Esophagus muscularis mucosa (tissue), 4 donors: ENCODE measurements around the gene RBP7. TPM values are rescaled to one million over a fixed set of nuclear protein-coding genes. Genes with fewer than 3 reads are reported as not detected.

Source experiments
- DNase-seq: peaks from one replicate; pipeline ENCODE4 v3.0.0-alpha.2; 2017; ENCODE audit errors: extremely low spot score
- H3K27ac ChIP-seq, 4 donors: fragments of 200-600 bp; sonication (generic); replicated peaks in 1 of 4; 1 replicate in 3 of 4; 2 replicates in 1 of 4; pipeline ENCODE4 v1.5.1; 2016 to 2019; ENCODE audit warnings: mild to moderate bottlenecking in 1 of 4
- H3K27me3 ChIP-seq, 4 donors: fragments of 200-600 bp; sonication (generic); one replicate each; pipeline versions ENCODE4 v1.5.1 to v1.6.0; 2016 to 2019
- H3K36me3 ChIP-seq, 4 donors: fragments of 200-600 bp; sonication (generic); one replicate each; pipeline ENCODE4 v1.5.1; 2016 to 2019
- H3K4me1 ChIP-seq, 4 donors: fragments of 200-600 bp; sonication (generic); one replicate each; pipeline ENCODE4 v1.5.1; 2016 to 2019
- H3K4me3 ChIP-seq, 4 donors: fragments of 200-600 bp; sonication (generic); 1 replicate in 2 of 4; 2 replicates in 2 of 4; pipeline ENCODE4 v1.5.1; 2016 to 2019; ENCODE audit warnings: mild to moderate bottlenecking in 4 of 4, moderate library complexity in 1 of 4
- H3K9me3 ChIP-seq, 4 donors: fragments of 200-600 bp; sonication (generic); 1 replicate in 3 of 4; 2 replicates in 1 of 4; pipeline ENCODE4 v1.5.1; 2016 to 2019
- EP300 ChIP-seq: sonication (generic); formaldehyde crosslinking; IDR thresholded peaks from one replicate; pipeline ENCODE4 v1.6.1; 2017; ENCODE audit warnings: antibody characterized with exemption
- POLR2A ChIP-seq: fragments of 450-650 bp; IDR thresholded peaks from one replicate; pipeline ENCODE4 v1.6.1; 2017; ENCODE audit warnings: antibody characterized with exemption, moderate library complexity, mild to moderate bottlenecking, low read depth
- POLR2AphosphoS5 ChIP-seq, 2 donors: sonication (generic); formaldehyde crosslinking; IDR thresholded peaks; one replicate each; pipeline ENCODE4 v1.6.1; 2017; ENCODE audit warnings: antibody characterized with exemption in 2 of 2
- WGBS: methylation state at CpG from one replicate; pipeline ENCODE4 v1.1.5; 2018; 5-methylcytosine and 5-hydroxymethylcytosine counted together
- intact Hi-C: fragments of 100-400 bp; cut with DNase I; formaldehyde crosslinking; loops from one replicate; pipeline ENCODE4 v1.15.1; 2023
- total RNA-seq, 4 donors: library from RNA; depleted of rRNA; stranded (reverse); fragments of >200 nt; gene quantifications; one replicate each; pipeline versions ENCODE4 v1.1.0 to v1.2.1, GENCODE V29; 2016
- TF ChIP-seq, protein P1 (sequence below), 3 experiments: fragments of 200-600 bp in 2 of 3; fragments of 450-650 bp in 1 of 3; sonication (generic) in 2 of 3; IDR thresholded peaks; one replicate each; pipeline ENCODE4 v1.5.1; 2017 to 2019; ENCODE audit warnings: antibody characterized with exemption in 3 of 3, mild to moderate bottlenecking in 2 of 3, moderate library complexity in 1 of 3

Gene RBP7
- total RNA-seq, 4 donors from 2014 or later: 5.4 to 30.2 (median 18.1) TPM

DNA sequence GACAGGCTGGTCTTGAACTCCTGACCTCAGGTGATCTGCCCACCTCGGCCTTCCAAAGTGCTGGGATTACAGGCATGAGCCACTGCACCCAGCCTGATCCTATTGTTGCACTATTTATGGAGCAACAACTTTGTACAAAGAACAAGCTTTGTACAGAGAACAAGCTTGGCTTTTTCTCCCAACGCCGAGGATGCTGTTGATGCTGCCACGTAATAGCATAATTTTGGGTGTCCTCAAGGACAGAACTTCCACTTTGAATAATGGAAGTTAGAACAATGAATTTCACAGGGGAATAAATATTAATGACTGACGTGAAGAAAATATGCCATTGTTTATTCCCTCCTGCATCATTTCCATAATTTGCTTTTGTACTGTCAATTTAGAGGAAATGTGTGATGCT is 12.8 kb upstream of the RBP7 start:
- 63% methylated on average over 5 of the region's 5 CpGs for WGBS
- H3K9me3 ChIP-seq: no peaks in the 10 kb centered on the region
- H3K27me3 ChIP-seq: no peaks in the 10 kb centered on the region
- DNase-seq: no peak
- intact Hi-C loops: no loop called here
- H3K36me3 ChIP-seq: peaks cover 24 to 57% (median 40%) of the 10 kb centered on the region in 4 donors
- TF ChIP-seq EP300: no peak
- TF ChIP-seq POLR2AphosphoS5 (IDR thresholded peaks at IDR 0.05): peak in 1 of 2 donors; percentile 24
- H3K4me3 ChIP-seq: no peak overlapping the region
- H3K27ac ChIP-seq: peak overlapping the region; percentile 9 to 74 (median 62)
- H3K4me1 ChIP-seq: peaks cover 0 to 21% (median 14%) of the 10 kb centered on the region in 4 donors

DNA sequence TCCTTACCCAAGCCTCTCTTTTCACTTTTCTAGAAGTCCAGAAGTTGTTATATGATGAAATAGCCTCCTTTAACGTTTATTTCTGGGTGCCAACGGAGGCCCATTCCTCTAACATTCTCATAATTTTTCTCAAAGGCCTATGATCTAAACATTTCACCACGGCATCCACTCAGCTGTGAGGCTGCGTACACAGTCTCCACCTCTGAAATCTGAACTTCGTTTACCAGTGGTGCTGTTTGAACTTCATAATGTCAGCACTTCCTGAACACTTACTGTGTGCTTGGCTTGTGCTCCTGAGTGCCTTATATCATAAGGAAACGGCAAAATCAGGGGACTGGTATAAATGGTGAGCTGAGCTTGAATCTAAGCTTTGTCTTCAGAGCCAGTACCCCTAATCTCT is 12.0 kb upstream of the RBP7 start:
- Histone ChIP-seq H3K36me3 (peaks cover 24 to 51% (median 37%) of the 10 kb centered on the region in 4 donors), H3K4me3 (no peak overlapping the region), H3K9me3 (no peaks in the 10 kb centered on the region), H3K4me1 (peaks cover 4 to 21% (median 17%) of the 10 kb centered on the region in 4 donors), H3K27ac (peak overlapping the region; percentile 53 to 74 (median 65)), H3K27me3 (no peaks in the 10 kb centered on the region)
- TF ChIP-seq, protein P1, sequence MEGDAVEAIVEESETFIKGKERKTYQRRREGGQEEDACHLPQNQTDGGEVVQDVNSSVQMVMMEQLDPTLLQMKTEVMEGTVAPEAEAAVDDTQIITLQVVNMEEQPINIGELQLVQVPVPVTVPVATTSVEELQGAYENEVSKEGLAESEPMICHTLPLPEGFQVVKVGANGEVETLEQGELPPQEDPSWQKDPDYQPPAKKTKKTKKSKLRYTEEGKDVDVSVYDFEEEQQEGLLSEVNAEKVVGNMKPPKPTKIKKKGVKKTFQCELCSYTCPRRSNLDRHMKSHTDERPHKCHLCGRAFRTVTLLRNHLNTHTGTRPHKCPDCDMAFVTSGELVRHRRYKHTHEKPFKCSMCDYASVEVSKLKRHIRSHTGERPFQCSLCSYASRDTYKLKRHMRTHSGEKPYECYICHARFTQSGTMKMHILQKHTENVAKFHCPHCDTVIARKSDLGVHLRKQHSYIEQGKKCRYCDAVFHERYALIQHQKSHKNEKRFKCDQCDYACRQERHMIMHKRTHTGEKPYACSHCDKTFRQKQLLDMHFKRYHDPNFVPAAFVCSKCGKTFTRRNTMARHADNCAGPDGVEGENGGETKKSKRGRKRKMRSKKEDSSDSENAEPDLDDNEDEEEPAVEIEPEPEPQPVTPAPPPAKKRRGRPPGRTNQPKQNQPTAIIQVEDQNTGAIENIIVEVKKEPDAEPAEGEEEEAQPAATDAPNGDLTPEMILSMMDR (IDR thresholded peaks at IDR 0.05): no peak
- TF ChIP-seq EP300 (no peak), POLR2AphosphoS5 (IDR thresholded peaks at IDR 0.05) (no peak), POLR2A (no peak)
- 33% methylated on average over 6 of the region's 6 CpGs for WGBS
- intact Hi-C loops: no loop called here
- DNase-seq: no peak

DNA sequence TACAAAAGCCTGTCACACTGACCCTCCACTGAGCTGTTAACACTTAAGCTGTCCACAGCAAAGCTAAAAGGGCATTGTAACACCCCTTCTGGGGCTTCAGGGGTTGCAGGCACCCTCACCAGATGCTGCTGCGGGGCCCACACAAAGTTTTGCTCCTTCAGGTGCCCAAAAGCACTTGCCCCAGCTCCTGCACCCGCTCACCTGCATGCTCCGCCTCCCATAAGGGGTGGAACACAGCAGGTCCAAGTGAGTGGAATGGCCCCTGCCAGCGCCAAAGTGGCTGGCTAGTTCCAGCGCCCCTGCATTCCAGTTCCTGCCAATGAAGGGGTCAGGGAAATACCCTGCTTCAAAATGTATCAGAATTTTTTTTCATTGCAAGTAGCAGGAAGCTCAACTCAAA is 7.3 kb upstream of the RBP7 start:
- H3K4me3 ChIP-seq: no peak overlapping the region
- TF ChIP-seq POLR2A: no peak
- no peak for TF ChIP-seq POLR2AphosphoS5 (IDR thresholded peaks at IDR 0.05)
- TF ChIP-seq, protein P1 (IDR thresholded peaks at IDR 0.05): no peak
- TF ChIP-seq EP300: no peak
- no peaks in the 10 kb centered on the region for H3K9me3 ChIP-seq
- no peak overlapping the region for H3K27ac ChIP-seq
- H3K27me3 ChIP-seq: no peaks in the 10 kb centered on the region
- peaks cover 12 to 26% (median 19%) of the 10 kb centered on the region in 4 donors for H3K4me1 ChIP-seq
- H3K36me3 ChIP-seq: peaks cover 0 to 4% (median 0%) of the 10 kb centered on the region in 4 donors
- DNase-seq: no peak
- 95% methylated on average over 5 of the region's 5 CpGs for WGBS
- intact Hi-C loops: no loop called here

DNA sequence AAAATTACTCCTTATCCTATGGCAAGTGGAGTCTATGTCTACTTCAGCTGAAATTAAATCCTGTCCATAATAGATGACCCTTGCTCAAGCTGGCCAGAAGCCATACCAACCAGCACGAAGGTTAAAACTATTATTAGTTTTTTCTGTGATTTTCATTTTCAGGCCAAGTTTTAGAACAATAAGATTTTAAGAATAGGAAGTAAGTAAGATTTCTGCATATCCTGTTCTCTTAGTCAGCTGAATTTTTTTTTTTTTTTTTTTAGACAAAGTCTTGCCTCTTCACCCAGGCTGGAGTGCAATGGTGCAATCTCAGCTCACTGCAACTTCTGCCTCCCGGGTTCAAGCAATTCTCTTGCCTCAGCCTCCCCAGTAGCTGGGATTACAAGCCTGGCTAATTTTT is 6.1 kb upstream of the RBP7 start:
- 44% methylated on average over 2 of the region's 2 CpGs for WGBS
- Histone ChIP-seq H3K4me3 (no peak overlapping the region), H3K4me1 (peaks cover 5 to 17% (median 12%) of the 10 kb centered on the region in 4 donors), H3K27ac (peak overlapping the region; percentile 34 to 49 (median 41)), H3K9me3 (no peaks in the 10 kb centered on the region), H3K36me3 (no peaks in the 10 kb centered on the region), H3K27me3 (no peaks in the 10 kb centered on the region)
- intact Hi-C loops: no loop called here
- TF ChIP-seq POLR2AphosphoS5 (IDR thresholded peaks at IDR 0.05): no peak
- TF ChIP-seq EP300: no peak
- TF ChIP-seq, protein P1 (IDR thresholded peaks at IDR 0.05): no peak
- no peak for TF ChIP-seq POLR2A
- no peak for DNase-seq

DNA sequence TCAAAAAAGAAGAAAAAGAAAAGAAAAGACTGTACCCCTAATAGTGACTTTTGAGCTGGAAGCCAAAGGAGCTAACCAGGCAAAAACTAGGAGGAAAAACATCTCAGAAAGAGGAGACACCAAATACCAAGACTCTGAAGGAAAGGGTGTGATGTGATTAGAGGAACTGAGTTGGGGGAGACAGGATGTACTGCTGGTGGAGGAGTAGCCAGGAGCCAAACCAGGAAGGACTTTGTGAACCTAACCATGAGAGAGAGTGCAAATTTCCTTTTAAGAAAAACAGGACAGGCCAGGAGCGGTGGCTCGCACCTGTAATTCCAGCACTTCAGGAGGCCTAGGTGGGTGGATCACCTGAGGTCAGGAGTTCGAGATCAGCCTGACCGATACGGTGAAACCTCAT is 4.1 kb upstream of the RBP7 start:
- H3K9me3 ChIP-seq: no peaks in the 10 kb centered on the region
- 81% methylated on average over 5 of the region's 5 CpGs for WGBS
- intact Hi-C loops: no loop called here
- DNase-seq: no peak
- no peak overlapping the region for H3K4me3 ChIP-seq
- no peaks in the 10 kb centered on the region for H3K36me3 ChIP-seq
- H3K27ac ChIP-seq: peak overlapping the region; percentile 28 to 51 (median 40)
- TF ChIP-seq EP300 (no peak), POLR2AphosphoS5 (IDR thresholded peaks at IDR 0.05) (peak; percentile 18 to 21)
- H3K4me1 ChIP-seq: peaks cover 12 to 28% (median 23%) of the 10 kb centered on the region in 4 donors
- H3K27me3 ChIP-seq: peaks cover 0 to 11% (median 6%) of the 10 kb centered on the region in 4 donors
